Hair follicle dermal papilla cell (primary cell): Measurements from ENCODE around the gene SCCPDH. TPM values are rescaled to one million over a fixed set of nuclear protein-coding genes. Genes with fewer than 3 reads are reported as not detected.

ENCODE experiments used
- small RNA-seq: library from RNA; depleted of rRNA; stranded (forward); fragments of <200 nt; gene quantifications from one replicate; pipeline ENCODE3, GENCODE V24; 2012
- total RNA-seq: library from RNA; depleted of rRNA; stranded (reverse); fragments of >200 nt; gene quantifications from 2 replicates; pipeline ENCODE4 v1.2.3, GENCODE V29; 2012

The SCCPDH gene
- 30.8 and 35.7 TPM in 2 replicates for total RNA-seq

GRCh38 chr1:246724016-246724730 is at the start of gene SCCPDH:
SCCPDH (plus strand) TSS chr1:246724409; CDS start chr1:246724423, 14 bp downstream.

Small RNA genes within 50 kb of the gene (small RNA-seq; reads per million reads assigned to genes)
- not detected for gene AC113174.1

Other genes with a start within 250 kb of the SCCPDH start
- 36.6 and 56.0 TPM in 2 replicates for gene SMYD3, start 217.1 kb upstream of the SCCPDH start, total RNA-seq
- gene TFB2M, start 158.1 kb upstream of the SCCPDH start, total RNA-seq, result 21.6 and 22.2 TPM in 2 replicates
- 83.4 and 88.3 TPM in 2 replicates for gene CNST, start 158.0 kb upstream of the SCCPDH start, total RNA-seq
- 26.7 and 34.7 TPM in 2 replicates for gene AHCTF1, start 207.5 kb downstream of the SCCPDH start, total RNA-seq